HEK293 (cell line): Measurements from ENCODE around the gene NDUFV1.

ENCODE experiments used
- CTCF ChIA-PET: fragments of 350-600 bp; formaldehyde crosslinking; extraction: SDS; loops from one replicate; lab custom pipeline; 2021; ENCODE audit warnings: antibody characterized with exemption; lab: Yijun Ruan, JAX
- POLR2A ChIA-PET: fragments of 300-600 bp; formaldehyde crosslinking; extraction: SDS; loops from one replicate; lab custom pipeline; 2020; ENCODE audit warnings: antibody characterized with exemption, inconsistent platforms; lab: Yijun Ruan, JAX
- H3K27ac ChIP-seq: fragments of 200-500 bp; sonication (Bioruptor generic); 2 replicates; pipeline ENCODE4 v1.5.1; 2014; ENCODE audit warnings: low read depth, low read length, control low read depth, inconsistent platforms; ENCODE audit errors: extremely low read depth
- H3K36me3 ChIP-seq, 2 experiments: fragments of 200-500 bp in 1 of 2; sonication (Bioruptor generic) in 1 of 2; 1 replicate in 1 of 2; 2 replicates in 1 of 2; pipeline ENCODE4 v1.5.1; 2014 to 2017; ENCODE audit warnings: inconsistent platforms in 2 of 2, low read length in 2 of 2; ENCODE audit not compliant: control insufficient read depth in 2 of 2, insufficient read depth in 1 of 2
- H3K4me1 ChIP-seq: fragments of 200-500 bp; sonication (Bioruptor generic); 2 replicates; pipeline ENCODE4 v1.5.1; 2014; ENCODE audit warnings: mild to moderate bottlenecking, low read length, inconsistent platforms; ENCODE audit not compliant: control insufficient read depth, insufficient read depth
- H3K4me3 ChIP-seq: 2 replicates; pipeline ENCODE4 v1.5.1; 2011; ENCODE audit warnings: low read depth, mild to moderate bottlenecking, control low read depth, low read length, moderate library complexity
- H3K9me3 ChIP-seq: fragments of 200-500 bp; sonication (Bioruptor generic); 2 replicates; pipeline ENCODE4 v1.5.1; 2014; ENCODE audit warnings: low read depth, low read length, inconsistent platforms; ENCODE audit not compliant: control insufficient read depth, insufficient read depth
- ELK4 ChIP-seq: IDR thresholded peaks from 2 replicates; pipeline ENCODE4 v1.6.1; 2011; ENCODE audit warnings: mild to moderate bottlenecking, low read depth, low read length, borderline replicate concordance
- GLI4 ChIP-seq: fragments of 450-650 bp; formaldehyde crosslinking; IDR thresholded peaks from 2 replicates; pipeline ENCODE4 v1.5.1; 2016; ENCODE audit warnings: missing biosample characterization, missing genetic modification characterization
- GLIS1 ChIP-seq: fragments of 450-650 bp; formaldehyde crosslinking; IDR thresholded peaks from 2 replicates; pipeline ENCODE4 v1.5.1; 2016; ENCODE audit warnings: missing biosample characterization, missing genetic modification characterization
- GLIS2 ChIP-seq: fragments of 450-650 bp; formaldehyde crosslinking; IDR thresholded peaks from 2 replicates; pipeline ENCODE4 v1.5.1; 2016; ENCODE audit warnings: missing biosample characterization, missing genetic modification characterization
- HOXC10 ChIP-seq: sonication (generic); formaldehyde crosslinking; IDR thresholded peaks from 2 replicates; pipeline ENCODE4 v1.8.1; 2023; ENCODE audit warnings: mild to moderate bottlenecking, missing genetic modification reagents
- MYNN ChIP-seq: fragments of 450-650 bp; formaldehyde crosslinking; IDR thresholded peaks from 2 replicates; pipeline ENCODE4 v1.5.1; 2016; ENCODE audit warnings: missing biosample characterization, missing genetic modification characterization, borderline replicate concordance
- PRDM10 ChIP-seq: fragments of 450-650 bp; formaldehyde crosslinking; IDR thresholded peaks from 2 replicates; pipeline ENCODE4 v1.5.1; 2016; ENCODE audit warnings: missing biosample characterization, missing genetic modification characterization
- SETDB1 ChIP-seq: IDR thresholded peaks from one replicate; pipeline ENCODE4 v1.6.1; 2017; ENCODE audit warnings: mild to moderate bottlenecking, low read length, moderate library complexity, mixed read lengths; ENCODE audit not compliant: insufficient read length
- ZBTB17 ChIP-seq: fragments of 450-650 bp; formaldehyde crosslinking; IDR thresholded peaks from 2 replicates; pipeline ENCODE4 v1.5.1; 2016; ENCODE audit warnings: missing biosample characterization, missing genetic modification characterization
- ZBTB44 ChIP-seq: fragments of 450-650 bp; IDR thresholded peaks from 2 replicates; pipeline ENCODE4 v1.5.1; 2018; ENCODE audit warnings: missing biosample characterization, mild to moderate bottlenecking, missing genetic modification characterization
- ZEB2 ChIP-seq: fragments of 450-650 bp; formaldehyde crosslinking; IDR thresholded peaks from 2 replicates; pipeline ENCODE4 v1.5.1; 2016; ENCODE audit warnings: missing biosample characterization, missing genetic modification characterization
- ZIC2 ChIP-seq: fragments of 450-650 bp; formaldehyde crosslinking; IDR thresholded peaks from 2 replicates; pipeline ENCODE4 v1.5.1; 2016; ENCODE audit warnings: missing biosample characterization, missing genetic modification characterization
- ZNF2 ChIP-seq: fragments of 450-650 bp; formaldehyde crosslinking; IDR thresholded peaks from 2 replicates; pipeline ENCODE4 v1.5.1; 2016; ENCODE audit warnings: missing biosample characterization, missing genetic modification characterization
- ZNF354C ChIP-seq: fragments of 450-650 bp; formaldehyde crosslinking; IDR thresholded peaks from 2 replicates; pipeline ENCODE4 v1.5.1; 2016; ENCODE audit warnings: missing biosample characterization, missing genetic modification characterization, low read depth, borderline replicate concordance
- ZNF416 ChIP-seq: fragments of 450-650 bp; formaldehyde crosslinking; IDR thresholded peaks from 2 replicates; pipeline ENCODE4 v1.5.1; 2016; ENCODE audit warnings: missing biosample characterization, missing genetic modification characterization
- ZNF629 ChIP-seq: fragments of 450-650 bp; formaldehyde crosslinking; IDR thresholded peaks from 2 replicates; pipeline ENCODE4 v1.5.1; 2017; ENCODE audit warnings: missing biosample characterization, missing genetic modification characterization
- ZNF768 ChIP-seq: fragments of 450-650 bp; formaldehyde crosslinking; IDR thresholded peaks from 2 replicates; pipeline ENCODE4 v1.5.1; 2018; ENCODE audit warnings: missing biosample characterization, mild to moderate bottlenecking, missing genetic modification characterization
- ZNF777 ChIP-seq: fragments of 450-650 bp; formaldehyde crosslinking; IDR thresholded peaks from 2 replicates; pipeline ENCODE4 v1.5.1; 2017; ENCODE audit warnings: missing biosample characterization, missing genetic modification characterization, borderline replicate concordance
- ZSCAN4 ChIP-seq: fragments of 450-650 bp; formaldehyde crosslinking; IDR thresholded peaks from 2 replicates; pipeline ENCODE4 v1.5.1; 2017; ENCODE audit warnings: missing biosample characterization, missing genetic modification characterization

The NDUFV1 gene

GRCh38 chr11:67648140-67648795, 41.5 kb downstream of the NDUFV1 start:
- Histone ChIP-seq H3K27ac (no peak overlapping the region), H3K36me3 (no peaks in the 10 kb centered on the region), H3K4me1 (no peaks in the 10 kb centered on the region), H3K4me3 (no peak overlapping the region), H3K9me3 (no peaks in the 10 kb centered on the region)
- ChIA-PET CTCF (interaction anchor here (0.6 to 1.0 kb wide), 3 partner anchors 8 to 82 kb away, joined by 3 read pairs; no protein-coding TSS in a partner anchor), POLR2A (no interaction called here)
- TF ChIP-seq GLIS1 (tag by site-specific recombination) (peak; percentile 78), ELK4 (no peak), ZNF416 (tag by site-specific recombination) (no peak), SETDB1 (no peak), ZIC2 (peak; percentile 90)

GRCh38 chr11:67648796-67649613, 42.3 kb downstream of the NDUFV1 start:
- H3K36me3 ChIP-seq, result no peaks in the 10 kb centered on the region
- ChIA-PET CTCF (interaction anchor here (1.0 to 3.1 kb wide), 2 partner anchors 10 kb away, joined by 3 to 14 read pairs; no protein-coding TSS in a partner anchor), POLR2A (no interaction called here)
- no peak overlapping the region for H3K4me3 ChIP-seq
- no peaks in the 10 kb centered on the region for H3K4me1 ChIP-seq
- no peaks in the 10 kb centered on the region for H3K9me3 ChIP-seq
- no peak overlapping the region for H3K27ac ChIP-seq
- no peak for TF ChIP-seq ZBTB44 (tag by site-specific recombination)
- TF ChIP-seq GLIS2 (tag by site-specific recombination), result peak; percentile 25; the same call in 1 of the 2 replicates
- 0 out of 2 replicates have a peak, but pooled peaks have one; percentile 15 for TF ChIP-seq ZBTB17 (tag by site-specific recombination)

GRCh38 chr11:67649634-67650510, 43.1 kb downstream of the NDUFV1 start:
- no peak overlapping the region for H3K27ac ChIP-seq
- H3K9me3 ChIP-seq, result no peaks in the 10 kb centered on the region
- H3K36me3 ChIP-seq, result no peaks in the 10 kb centered on the region
- CTCF ChIA-PET, result interaction anchor here (3.1 kb wide), 1 partner anchor 9 kb away, joined by 14 read pairs; no protein-coding TSS in a partner anchor
- POLR2A ChIA-PET, result no interaction called here
- no peaks in the 10 kb centered on the region for H3K4me1 ChIP-seq
- no peak overlapping the region for H3K4me3 ChIP-seq
- TF ChIP-seq ZNF777 (tag by site-specific recombination) (no peak), GLI4 (tag by site-specific recombination) (no peak), PRDM10 (tag by site-specific recombination) (peak; percentile 87), HOXC10 (no peak), MYNN (no peak), ZNF2 (tag by site-specific recombination) (no peak), ZNF768 (tag by site-specific recombination) (0 out of 2 replicates have a peak, but pooled peaks have one; percentile 49), ZEB2 (tag by site-specific recombination) (no peak), ZNF629 (tag by site-specific recombination) (0 out of 2 replicates have a peak, but pooled peaks have one; percentile 20), ZSCAN4 (peak; percentile 98), ZNF354C (tag by site-specific recombination) (no peak)
